Parathyroid adenoma (tissue), 2 donors: ENCODE measurements around the gene C3orf18.

Experiments used
- H2AFZ ChIP-seq: fragments of 300-600 bp; sonication (generic); one replicate; pipeline ENCODE4 v1.7.0; 2017; ENCODE audit warnings: antibody characterized with exemption, mild to moderate bottlenecking
- H3K27ac ChIP-seq: fragments of 300-600 bp; sonication (generic); one replicate; pipeline ENCODE4 v1.7.0; 2017
- H3K27me3 ChIP-seq: fragments of 300-600 bp; sonication (generic); one replicate; pipeline ENCODE4 v1.7.0; 2017; ENCODE audit warnings: low read length; ENCODE audit not compliant: control insufficient read depth, insufficient read depth
- H3K36me3 ChIP-seq: fragments of 300-600 bp; sonication (generic); one replicate; pipeline ENCODE4 v1.7.0; 2017; ENCODE audit warnings: low read length; ENCODE audit not compliant: control insufficient read depth, insufficient read depth
- H3K4me1 ChIP-seq: fragments of 300-600 bp; sonication (generic); one replicate; pipeline ENCODE4 v1.7.0; 2017; ENCODE audit warnings: control low read depth
- H3K4me2 ChIP-seq: fragments of 300-600 bp; sonication (generic); one replicate; pipeline ENCODE4 v1.7.0; 2017; ENCODE audit warnings: low read length
- H3K4me3 ChIP-seq: fragments of 300-600 bp; sonication (generic); one replicate; pipeline ENCODE4 v1.7.0; 2017; ENCODE audit warnings: low read depth, low read length
- H3K79me2 ChIP-seq: fragments of 300-600 bp; sonication (generic); one replicate; pipeline ENCODE4 v1.7.0; 2017; ENCODE audit warnings: control low read depth
- H3K9ac ChIP-seq: fragments of 300-600 bp; sonication (generic); one replicate; pipeline ENCODE4 v1.7.0; 2017; ENCODE audit warnings: mild to moderate bottlenecking
- H3K9me3 ChIP-seq: fragments of 300-600 bp; sonication (generic); one replicate; pipeline ENCODE4 v1.7.0; 2017; ENCODE audit warnings: low read length; ENCODE audit not compliant: control insufficient read depth
- CTCF ChIP-seq: fragments of 300-600 bp; sonication (generic); IDR thresholded peaks from one replicate; pipeline ENCODE4 v1.7.0; 2017; ENCODE audit warnings: antibody characterized with exemption, mild to moderate bottlenecking
- donor health status: primary hyperparathyroidism.

C3orf18 gene

GRCh38 chr3:50542177-50543034 is 25.1 kb downstream of the C3orf18 start:
- no peaks in the 10 kb centered on the region for H3K27me3 ChIP-seq
- H3K9me3 ChIP-seq: no peaks in the 10 kb centered on the region
- H3K4me2 ChIP-seq: no peak overlapping the region
- no peaks in the 10 kb centered on the region for H3K4me1 ChIP-seq
- TF ChIP-seq CTCF: peak; percentile 92
- no peak overlapping the region for H3K27ac ChIP-seq
- H3K9ac ChIP-seq: no peak overlapping the region
- H3K36me3 ChIP-seq: no peaks in the 10 kb centered on the region
- no peak overlapping the region for H2AFZ ChIP-seq
- no peaks in the 10 kb centered on the region for H3K79me2 ChIP-seq
- H3K4me3 ChIP-seq: no peak overlapping the region

GRCh38 chr3:50539356-50540286 is 27.9 kb downstream of the C3orf18 start:
- Histone ChIP-seq H3K36me3 (no peaks in the 10 kb centered on the region), H3K79me2 (no peaks in the 10 kb centered on the region), H3K4me3 (no peak overlapping the region), H3K27me3 (no peaks in the 10 kb centered on the region), H3K9me3 (no peaks in the 10 kb centered on the region), H2AFZ (no peak overlapping the region), H3K27ac (no peak overlapping the region), H3K4me2 (no peak overlapping the region), H3K4me1 (no peaks in the 10 kb centered on the region), H3K9ac (no peak overlapping the region)
- TF ChIP-seq CTCF: no peak

GRCh38 chr3:50537421-50538129 is 30.0 kb downstream of the C3orf18 start:
- no peaks in the 10 kb centered on the region for H3K27me3 ChIP-seq

More at GRCh38 chr3:50537421-50538129, 30.0 kb downstream of the C3orf18 start:
- Histone ChIP-seq H3K27ac (no peak overlapping the region), H3K79me2 (no peaks in the 10 kb centered on the region), H3K9ac (no peak overlapping the region), H3K9me3 (no peaks in the 10 kb centered on the region), H3K4me1 (no peaks in the 10 kb centered on the region), H3K4me3 (no peak overlapping the region), H3K36me3 (no peaks in the 10 kb centered on the region), H3K4me2 (no peak overlapping the region), H2AFZ (no peak overlapping the region)
- no peak for TF ChIP-seq CTCF
